GM12874 (cell line): ENCODE measurements around the gene GLRX2.

Experiments used
- CTCF ChIP-seq: IDR thresholded peaks from 2 replicates; pipeline ENCODE4 v1.5.1; 2011; ENCODE audit warnings: low read depth, mild to moderate bottlenecking, control low read depth, low read length, moderate library complexity; ENCODE audit not compliant: insufficient read depth

The GLRX2 gene

GRCh38 chr1:193062698-193063463 is 42.3 kb downstream of the GLRX2 start:
- no peak for TF ChIP-seq CTCF

DNA sequence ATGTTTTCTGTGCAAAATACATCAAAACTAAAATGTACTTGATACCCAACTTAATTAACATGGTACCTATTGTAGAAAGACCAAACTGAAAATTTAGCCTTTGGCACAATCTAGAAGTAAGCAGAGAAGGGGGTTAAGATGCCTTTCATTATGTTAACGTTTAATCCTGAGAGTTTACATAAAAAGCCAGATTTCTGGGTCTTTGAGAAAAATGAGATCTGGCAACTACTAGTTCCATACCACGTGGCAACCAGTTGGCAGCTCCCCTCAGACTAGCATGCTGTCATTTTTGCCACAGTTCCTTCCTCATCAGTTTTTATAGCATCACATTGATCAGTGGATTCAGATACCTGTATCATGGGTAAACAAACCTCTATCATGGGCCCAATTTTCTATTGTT is 44.3 kb downstream of the GLRX2 start:
- no peak for TF ChIP-seq CTCF

GRCh38 chr1:193060406-193060805 is 44.8 kb downstream of the GLRX2 start:
- no peak for TF ChIP-seq CTCF

- no peak for TF ChIP-seq CTCF
Observed at GRCh38 chr1:193060115-193060403, 45.2 kb downstream of the GLRX2 start.

DNA sequence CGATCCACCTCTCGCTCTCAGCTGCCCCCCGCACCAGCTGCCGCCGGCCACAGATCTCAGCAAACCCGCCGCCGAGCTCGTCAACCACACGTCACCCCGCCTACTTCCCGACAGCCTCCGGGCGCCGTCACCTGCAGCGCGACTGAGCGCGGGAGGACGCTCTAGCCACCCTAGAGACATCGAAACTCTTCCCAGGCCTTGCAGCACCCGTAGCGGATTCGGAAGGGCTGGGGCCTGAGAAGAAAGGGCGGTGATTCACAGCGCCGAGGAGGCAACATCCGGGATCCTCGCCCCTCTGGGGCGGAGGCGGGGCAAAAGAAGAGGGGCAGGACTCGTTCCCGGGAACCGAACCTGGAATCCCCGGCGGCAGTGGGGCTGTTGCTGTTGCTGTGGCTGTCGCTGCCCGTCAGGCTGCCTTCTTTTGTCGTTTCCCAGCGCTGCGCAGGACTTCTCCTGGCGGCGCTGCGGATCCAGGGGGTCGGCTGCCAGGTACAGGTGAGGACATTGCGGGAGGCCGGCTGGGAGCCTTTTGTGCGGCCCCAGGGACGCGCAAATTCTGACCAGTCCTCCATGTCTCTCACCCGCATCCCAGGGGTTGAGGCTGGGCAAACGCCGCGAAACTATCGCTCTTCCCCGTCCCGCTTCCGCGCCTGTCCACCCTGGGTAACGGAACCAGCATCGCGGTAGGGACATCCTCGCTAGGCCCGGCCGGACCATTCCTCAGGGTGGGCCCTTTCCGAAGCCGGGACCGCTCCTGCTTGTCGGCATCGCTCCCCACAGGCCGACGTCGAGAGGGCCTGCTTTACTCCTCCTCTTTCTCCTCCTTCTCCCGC is 45.7 kb downstream of the GLRX2 start, which contains the start of the genes RO60 and UCHL5:
RO60 (plus strand) TSS at position 331 of the 833 bp plus-strand sequence. CDS start 9,443 bp downstream, outside the sequence.
UCHL5 (minus strand) TSS at position 79 of the 833 bp plus-strand sequence. CDS start 100 bp downstream, outside the sequence.
- no peak for TF ChIP-seq CTCF

GRCh38 chr1:193058529-193059281 is 46.5 kb downstream of the GLRX2 start:
- TF ChIP-seq CTCF: no peak

DNA sequence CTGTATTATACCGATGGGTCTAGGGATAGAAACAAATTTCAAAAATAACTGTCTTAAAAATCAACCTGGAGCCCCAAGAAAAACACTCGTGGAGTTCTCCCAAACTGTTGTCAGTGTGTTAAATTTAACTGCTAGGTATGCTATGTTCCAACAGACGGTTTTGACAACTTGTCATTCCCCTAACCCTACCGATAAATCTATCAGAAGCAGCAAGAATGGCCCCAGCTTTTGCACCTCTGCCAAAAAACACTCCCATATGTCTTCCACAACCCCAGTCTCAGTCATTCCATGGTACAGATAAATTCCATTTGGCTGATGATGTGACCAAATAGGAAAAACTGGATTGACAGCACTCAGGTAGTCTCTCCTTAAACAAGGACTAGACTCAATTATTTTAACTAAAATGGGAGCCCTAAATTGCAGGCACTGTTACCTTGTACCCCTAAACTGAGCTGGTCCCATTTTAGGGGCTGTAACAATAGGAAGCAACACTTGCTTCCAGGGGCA is 51.0 kb downstream of the GLRX2 start:
- no peak for TF ChIP-seq CTCF
